K562 (cell line): ENCODE results near the gene LDLRAD3. TPM values are rescaled to one million over a fixed set of nuclear protein-coding genes. Genes with fewer than 3 reads are reported as not detected.

ENCODE experiments used
- ATAC-seq: fragments of 200-7000 bp; cut with Tn5 transposase; 3 replicates; pipeline ENCODE4 v1.9.1; 2020; ENCODE audit warnings: moderate library complexity
- BruUV-seq: library from RNA; stranded (reverse); fragments of 400-500 nt; replicated peaks from 2 replicates; lab custom pipeline; 2021; lab: Mats Ljungman, UMichigan
- CTCF ChIA-PET: fragments of 300-600 bp; formaldehyde crosslinking; extraction: SDS; loops from one replicate; lab custom pipeline; 2021; ENCODE audit warnings: low intra/inter-chr PET ratio; lab: Yijun Ruan, JAX
- POLR2A ChIA-PET: fragments of 300-600, 350-650 bp; sonication (Branson Sonifier 250); formaldehyde crosslinking; extraction: SDS; loops from one replicate; lab custom pipeline; 2021; ENCODE audit warnings: antibody characterized with exemption, inconsistent platforms; lab: Yijun Ruan, JAX
- DNase-seq, 4 experiments: peaks; one replicate each; pipeline versions ENCODE4 v3.0.0 to v3.0.0-alpha.2; 2011 to 2018; ENCODE audit warnings: low spot score in 3 of 4, mixed read lengths in 3 of 4; ENCODE audit errors: extremely low read depth in 1 of 4
- FAIRE-seq: peaks from 2 replicates; lab custom pipeline; 2011; peaks lifted over from hg19 to GRCh38; lab: Jason Lieb, UNC
- H2AFZ ChIP-seq: 2 replicates; pipeline ENCODE4 v1.6.0; 2011; ENCODE audit warnings: low read depth, low read length, control low read depth, inconsistent platforms
- H3K27ac ChIP-seq: fragments of 200-600 bp; 3 replicates; pipeline ENCODE4 v1.8.0; 2011; ENCODE audit warnings: low read depth, mild to moderate bottlenecking, control low read depth, inconsistent platforms, low read length, moderate library complexity, mixed read lengths; ENCODE audit errors: extremely low read depth
- H3K27me3 ChIP-seq, 2 experiments: fragments of 300-600 bp in 1 of 2; 2 replicates in 1 of 2; 3 replicates in 1 of 2; pipeline versions ENCODE4 v1.6.0 to v1.8.0; 2011; ENCODE audit warnings: inconsistent platforms in 2 of 2, low read length in 2 of 2, mild to moderate bottlenecking in 1 of 2, mixed read lengths in 1 of 2, moderate library complexity in 1 of 2; ENCODE audit not compliant: control insufficient read depth in 2 of 2, insufficient read depth in 2 of 2
- H3K36me3 ChIP-seq: fragments of 300-600 bp; 3 replicates; pipeline ENCODE4 v1.8.0; 2011; ENCODE audit warnings: mild to moderate bottlenecking, low read length, inconsistent platforms; ENCODE audit not compliant: control insufficient read depth, insufficient read depth
- H3K4me1 ChIP-seq, 2 experiments: fragments of 200-600 bp in 1 of 2; replicated peaks in 1 of 2; 2 replicates in 1 of 2; 3 replicates in 1 of 2; pipeline versions ENCODE4 v1.5.1 to v1.8.0; 2011; ENCODE audit warnings: inconsistent platforms in 2 of 2, low read length in 2 of 2, mild to moderate bottlenecking in 1 of 2, mixed read lengths in 1 of 2, moderate library complexity in 1 of 2; ENCODE audit not compliant: control insufficient read depth in 2 of 2, insufficient read depth in 2 of 2
- H3K4me2 ChIP-seq: 2 replicates; pipeline ENCODE4 v1.6.1; 2011; ENCODE audit warnings: low read length, control low read depth, inconsistent platforms, mixed read lengths; ENCODE audit not compliant: insufficient read depth
- H3K4me3 ChIP-seq: fragments of 200-600 bp; sonication (generic), shearing (Covaris generic); 2 replicates; pipeline ENCODE4 v1.5.1; 2016; ENCODE audit warnings: control low read depth, inconsistent platforms
- H3K79me2 ChIP-seq: fragments of 200-600 bp; 3 replicates; pipeline ENCODE4 v1.8.0; 2011; ENCODE audit warnings: low read length, inconsistent platforms; ENCODE audit not compliant: control insufficient read depth, insufficient read depth
- H3K9ac ChIP-seq, 2 experiments: 2 replicates each; pipeline versions ENCODE4 v1.6.0 to v1.6.1; 2011; ENCODE audit warnings: low read depth in 2 of 2, low read length in 2 of 2, control low read depth in 1 of 2, inconsistent platforms in 1 of 2, mild to moderate bottlenecking in 1 of 2, mixed read lengths in 1 of 2; ENCODE audit not compliant: insufficient read depth in 1 of 2
- H3K9me1 ChIP-seq: one replicate; pipeline ENCODE4 v1.6.0; 2011; ENCODE audit warnings: inconsistent platforms, mild to moderate bottlenecking, low read length, moderate library complexity; ENCODE audit not compliant: control insufficient read depth, insufficient read depth
- H3K9me3 ChIP-seq: replicated peaks from 2 replicates; pipeline ENCODE4 v1.5.1; 2011; ENCODE audit warnings: low read depth, low read length, inconsistent platforms; ENCODE audit not compliant: control insufficient read depth, insufficient read depth
- H4K20me1 ChIP-seq: replicated peaks from 2 replicates; pipeline ENCODE4 v1.6.1; 2011; ENCODE audit warnings: low read length, inconsistent platforms, mixed read lengths; ENCODE audit not compliant: control insufficient read depth, insufficient read depth
- C11orf30 ChIP-seq: fragments of 450-650 bp; IDR thresholded peaks from 2 replicates; pipeline ENCODE4 v1.6.1; 2016; ENCODE audit warnings: low read depth, mild to moderate bottlenecking
- CEBPG ChIP-seq, 3 experiments: fragments of 200-800 bp in 1 of 3; sonication (Bioruptor generic) in 1 of 3; sonication (generic) in 1 of 3; formaldehyde crosslinking in 1 of 3; IDR thresholded peaks in 2 of 3; conservative IDR thresholded peaks in 1 of 3; 2 replicates each; pipeline versions ENCODE4 v1.6.1 to v1.8.0; 2016 to 2022; ENCODE audit warnings: missing compliant biosample characterization in 2 of 3, missing genetic modification characterization in 2 of 3, mild to moderate bottlenecking in 1 of 3, missing genetic modification reagents in 1 of 3
- DIDO1 ChIP-seq: fragments of 450-650 bp; IDR thresholded peaks from 2 replicates; pipeline ENCODE4 v1.6.1; 2016; ENCODE audit warnings: low read depth, missing biosample characterization, missing genetic modification characterization
- LCOR ChIP-seq: sonication (generic); formaldehyde crosslinking; IDR thresholded peaks from 2 replicates; pipeline ENCODE4 v1.8.0; 2022; ENCODE audit warnings: mild to moderate bottlenecking, missing genetic modification reagents
- MAFG ChIP-seq: fragments of 450-650 bp; conservative IDR thresholded peaks from 2 replicates; pipeline ENCODE4 v1.6.1; 2016; ENCODE audit warnings: missing genetic modification characterization, missing compliant biosample characterization
- RAD51 ChIP-seq: fragments of 450-650 bp; IDR thresholded peaks from 2 replicates; pipeline ENCODE4 v1.7.1; 2016; ENCODE audit warnings: low read depth, mild to moderate bottlenecking, borderline replicate concordance
- ZNF316 ChIP-seq: fragments of 450-650 bp; IDR thresholded peaks from 2 replicates; pipeline ENCODE4 v1.6.1; 2016
- WGBS: fragments of 100-300 bp; shearing (Covaris generic); methylation state at CpG from one replicate; pipeline ENCODE4 v1.1.6; 2016; ENCODE audit warnings: low coverage, mixed read lengths; ENCODE audit not compliant: insufficient coverage; ENCODE audit errors: missing lambda C conversion rate; 5-methylcytosine and 5-hydroxymethylcytosine counted together
- in situ Hi-C: fragments of 300-500 bp; cut with MboI; formaldehyde crosslinking; loops from 4 replicates; pipeline ENCODE4 v1.15.0; 2018; ENCODE audit warnings: inconsistent platforms, mixed read lengths
- intact Hi-C: fragments of 100-400 bp; cut with micrococcal nuclease; formaldehyde crosslinking; loops from 2 replicates; pipeline ENCODE4 v1.14.2; 2022
- polyA plus RNA-seq, 8 experiments: library from polyadenylated mRNA; depleted of rRNA in 4 of 8; stranded (reverse) in 5 of 8; unstranded in 3 of 8; fragments of >200 nt; fragmentation: Nextera tagmentation in 2 of 8; fragmentation: Illumina TruSeq in 1 of 8; extraction: Ambion mirVana in 2 of 8; extraction: Trizol in 1 of 8; gene quantifications; 2 replicates each; pipeline versions ENCODE4 v1.2.1 to v1.2.3, GENCODE V29; 2011 to 2014; ENCODE audit warnings: inconsistent platforms in 1 of 8, missing spikeins in 1 of 8
- total RNA-seq, 7 experiments: library from RNA; depleted of rRNA in 6 of 7; stranded (reverse); fragments of >200 nt in 6 of 7; fragmentation: Illumina TruSeq in 2 of 7; extraction: Trizol in 2 of 7; gene quantifications; 2 replicates each; pipeline versions ENCODE4 v1.2.1 to v1.2.3, GENCODE V29; 2011 to 2021; ENCODE audit warnings: low replicate concordance in 1 of 7

The LDLRAD3 gene
- total and polyA plus RNA-seq, 9 of the 15 experiments (the other 6 are each of a cell fraction or from before 2014, with no cell fraction given), result 0.73 to 7.2 (median 3.5) TPM

- peak; percentile 60 for TF ChIP-seq RAD51
Measured at GRCh38 chr11:36123336-36124101, 179.7 kb downstream of the LDLRAD3 start (continued).

GRCh38 chr11:36126678-36127077, 182.8 kb downstream of the LDLRAD3 start:
- no peaks in the 10 kb centered on the region for H3K79me2 ChIP-seq
- H3K4me3 ChIP-seq, result no peak overlapping the region
- FAIRE-seq (no peak), ATAC-seq (0 out of 3 replicates have a peak, but pooled peaks have one; percentile 15), DNase-seq (no peak)
- TF ChIP-seq MAFG (tag) (peak; percentile 52), DIDO1 (tag) (no peak), CEBPG (CRISPR knock-in tag; IDR thresholded peaks at IDR 0.05) (no peak), CEBPG (tag; conservative IDR thresholded peaks at IDR 0.05 in 1 of 2, IDR thresholded peaks at IDR 0.05 in 1 of 2) (no peak), ZNF316 (peak; percentile 58), C11orf30 (peak; percentile 65; the same call in 1 of the 2 replicates), LCOR (CRISPR knock-in tag) (no peak)
- H3K9ac ChIP-seq, result no peak overlapping the region
- 36% methylated on average over 3 of the region's 3 CpGs for WGBS
- H3K36me3 ChIP-seq, result no peaks in the 10 kb centered on the region
- no peaks in the 10 kb centered on the region for H4K20me1 ChIP-seq
- H3K4me2 ChIP-seq, result no peak overlapping the region
- H3K9me1 ChIP-seq, result no peaks in the 10 kb centered on the region
- in situ Hi-C loops, result no loop called here
- H3K4me1 ChIP-seq, result peaks cover 11 to 31% of the 10 kb centered on the region in 2 experiments; a peak in 4 of 5 replicates
- BruUV-seq, result no TSS peak
- no peak overlapping the region for H3K27ac ChIP-seq
- H3K27me3 ChIP-seq, result no peaks in the 10 kb centered on the region
- intact Hi-C loops, result loop anchor here (5.0 kb wide), 1 partner anchor 69 kb away; no protein-coding TSS in a partner anchor
- H3K9me3 ChIP-seq, result no peaks in the 10 kb centered on the region; the same call in 1 of the 2 replicates
- POLR2A ChIA-PET, result no interaction called here
- CTCF ChIA-PET, result no interaction called here
- no peak overlapping the region for H2AFZ ChIP-seq
